K562 (cell line): ENCODE data around the gene RIPK4.

ENCODE experiments used
- EZH2 ChIP-seq: IDR thresholded peaks from 2 replicates; pipeline ENCODE4 v1.6.1; 2012; ENCODE audit warnings: low read depth, mild to moderate bottlenecking, inconsistent platforms, low read length, borderline replicate concordance
- JUNB ChIP-seq: fragments of 450-650 bp; formaldehyde crosslinking; conservative IDR thresholded peaks from 2 replicates; pipeline ENCODE4 v1.4.0; 2020; ENCODE audit warnings: mild to moderate bottlenecking
- NRF1 ChIP-seq, 2 experiments: fragments of 450-650 bp; IDR thresholded peaks in 1 of 2; conservative IDR thresholded peaks in 1 of 2; 2 replicates each; pipeline ENCODE4 v1.6.1; 2014; ENCODE audit warnings: mild to moderate bottlenecking in 2 of 2

GRCh38 chr21:41769111-41769510 lies 2.3 kb upstream of the RIPK4 start:
- TF ChIP-seq NRF1 (conservative IDR thresholded peaks at IDR 0.05 in 1 of 2, IDR thresholded peaks at IDR 0.05 in 1 of 2) (no peak), JUNB (CRISPR knock-in tag) (no peak), EZH2 (no peak)
